Vein endothelial cell (primary cell): Measurements from ENCODE around the gene PXDN. TPM values are rescaled to one million over a fixed set of nuclear protein-coding genes. Genes with fewer than 3 reads are reported as not detected.

ENCODE experiments used
- total RNA-seq: library from RNA; depleted of rRNA; stranded (reverse); fragments of >200 nt; gene quantifications from 2 replicates; pipeline ENCODE4 v1.2.3, GENCODE V29; 2012

The PXDN gene, protein sequence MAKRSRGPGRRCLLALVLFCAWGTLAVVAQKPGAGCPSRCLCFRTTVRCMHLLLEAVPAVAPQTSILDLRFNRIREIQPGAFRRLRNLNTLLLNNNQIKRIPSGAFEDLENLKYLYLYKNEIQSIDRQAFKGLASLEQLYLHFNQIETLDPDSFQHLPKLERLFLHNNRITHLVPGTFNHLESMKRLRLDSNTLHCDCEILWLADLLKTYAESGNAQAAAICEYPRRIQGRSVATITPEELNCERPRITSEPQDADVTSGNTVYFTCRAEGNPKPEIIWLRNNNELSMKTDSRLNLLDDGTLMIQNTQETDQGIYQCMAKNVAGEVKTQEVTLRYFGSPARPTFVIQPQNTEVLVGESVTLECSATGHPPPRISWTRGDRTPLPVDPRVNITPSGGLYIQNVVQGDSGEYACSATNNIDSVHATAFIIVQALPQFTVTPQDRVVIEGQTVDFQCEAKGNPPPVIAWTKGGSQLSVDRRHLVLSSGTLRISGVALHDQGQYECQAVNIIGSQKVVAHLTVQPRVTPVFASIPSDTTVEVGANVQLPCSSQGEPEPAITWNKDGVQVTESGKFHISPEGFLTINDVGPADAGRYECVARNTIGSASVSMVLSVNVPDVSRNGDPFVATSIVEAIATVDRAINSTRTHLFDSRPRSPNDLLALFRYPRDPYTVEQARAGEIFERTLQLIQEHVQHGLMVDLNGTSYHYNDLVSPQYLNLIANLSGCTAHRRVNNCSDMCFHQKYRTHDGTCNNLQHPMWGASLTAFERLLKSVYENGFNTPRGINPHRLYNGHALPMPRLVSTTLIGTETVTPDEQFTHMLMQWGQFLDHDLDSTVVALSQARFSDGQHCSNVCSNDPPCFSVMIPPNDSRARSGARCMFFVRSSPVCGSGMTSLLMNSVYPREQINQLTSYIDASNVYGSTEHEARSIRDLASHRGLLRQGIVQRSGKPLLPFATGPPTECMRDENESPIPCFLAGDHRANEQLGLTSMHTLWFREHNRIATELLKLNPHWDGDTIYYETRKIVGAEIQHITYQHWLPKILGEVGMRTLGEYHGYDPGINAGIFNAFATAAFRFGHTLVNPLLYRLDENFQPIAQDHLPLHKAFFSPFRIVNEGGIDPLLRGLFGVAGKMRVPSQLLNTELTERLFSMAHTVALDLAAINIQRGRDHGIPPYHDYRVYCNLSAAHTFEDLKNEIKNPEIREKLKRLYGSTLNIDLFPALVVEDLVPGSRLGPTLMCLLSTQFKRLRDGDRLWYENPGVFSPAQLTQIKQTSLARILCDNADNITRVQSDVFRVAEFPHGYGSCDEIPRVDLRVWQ (N-terminal part only)
- total RNA-seq = 449 and 560 TPM in 2 replicates

DNA sequence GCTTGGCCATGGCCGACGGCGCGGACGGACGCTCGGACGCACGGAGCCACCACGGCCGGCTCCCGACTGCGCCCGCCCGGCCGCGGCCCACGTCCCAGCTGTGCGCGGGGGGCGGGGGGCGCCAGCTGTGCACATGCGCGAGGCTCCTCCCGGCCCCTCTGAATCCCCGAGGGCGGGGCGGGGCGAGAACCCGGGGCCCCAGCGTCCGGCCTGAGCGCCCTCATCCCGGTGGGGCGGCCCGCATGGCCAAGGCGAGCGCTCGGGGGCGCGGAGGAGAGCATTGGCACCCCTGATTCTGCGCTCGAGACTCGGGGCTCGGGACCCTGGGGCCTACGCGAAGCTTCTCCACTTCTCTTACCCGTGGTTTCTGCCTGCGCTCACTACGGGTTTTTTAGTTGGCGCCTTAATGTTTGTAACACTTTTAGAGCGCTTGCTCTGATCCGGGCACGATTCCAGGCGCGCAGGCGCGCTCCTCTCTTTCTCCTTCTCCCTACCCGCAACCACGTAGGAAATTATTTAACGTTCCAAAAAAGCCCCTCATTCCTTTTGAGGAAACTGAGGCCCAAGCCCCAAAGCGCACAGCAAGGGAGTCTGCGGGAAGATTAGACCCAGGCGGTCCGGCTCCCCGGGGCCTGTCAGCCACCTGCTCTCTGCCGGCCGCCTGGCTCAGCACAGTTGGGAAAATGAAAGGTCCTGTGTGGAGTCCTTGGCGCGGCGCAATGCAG is at the start of gene PXDN:
Gene PXDN (minus strand): TSS at position 70 of the 725 bp plus-strand sequence. CDS start 60 bp downstream, at position 10.

